GM10248 (cell line): ENCODE results near the gene ACKR2.

ENCODE experiments used
- CTCF ChIA-PET: fragments of 300-600 bp; sonication (Branson Sonifier 250); formaldehyde crosslinking; extraction: SDS; loops from one replicate; lab custom pipeline; 2021; ENCODE audit warnings: antibody characterized with exemption; lab: Yijun Ruan, JAX
- POLR2A ChIA-PET: fragments of 350-650 bp; sonication (Branson Sonifier 250); formaldehyde crosslinking; extraction: SDS; loops from one replicate; lab custom pipeline; 2020; ENCODE audit warnings: antibody characterized with exemption; lab: Yijun Ruan, JAX
- DNase-seq: peaks from one replicate; pipeline ENCODE4 v3.0.0; 2012; ENCODE audit errors: extremely low spot score
- CTCF ChIP-seq: IDR thresholded peaks from 2 replicates; pipeline ENCODE4 v1.5.1; 2012; ENCODE audit warnings: mild to moderate bottlenecking, low read depth; ENCODE audit errors: extremely low read depth, missing control alignments, control extremely low read depth

Gene ACKR2

GRCh38 chr3:42780398-42780797, 28.8 kb upstream of the ACKR2 start:
- TF ChIP-seq CTCF: no peak
- ChIA-PET POLR2A (no interaction called here), CTCF (interaction anchor here (0.7 to 6.1 kb wide), 19 partner anchors 10 to 233 kb away, joined by 3 to 47 read pairs (median 7); partner anchors contain the start of gene HIGD1A)
- no peak for DNase-seq

GRCh38 chr3:42780892-42781700, 28.1 kb upstream of the ACKR2 start:
- POLR2A ChIA-PET: no interaction called here
- CTCF ChIA-PET: interaction anchor here (0.7 to 6.1 kb wide), 10 partner anchors 11 to 101 kb away, joined by 3 to 47 read pairs (median 10); partner anchors contain the start of gene HIGD1A
- peak; percentile 58 for TF ChIP-seq CTCF
- peak; percentile 60 for DNase-seq

- no peak for DNase-seq
- TF ChIP-seq CTCF: no peak
- POLR2A ChIA-PET: no interaction called here
- CTCF ChIA-PET: interaction anchor here (0.9 to 1.4 kb wide), 4 partner anchors 10 to 95 kb away, joined by 3 to 6 read pairs (median 3); no protein-coding TSS in a partner anchor
Measured at GRCh38 chr3:42786212-42786611, 23.0 kb upstream of the ACKR2 start.

- no peak for TF ChIP-seq CTCF
- no peak for DNase-seq
- ChIA-PET CTCF (interaction anchor here (0.9 kb wide), 2 partner anchors 14 to 52 kb away, joined by 3 read pairs; no protein-coding TSS in a partner anchor), POLR2A (no interaction called here)
Measured at GRCh38 chr3:42786631-42787030, 22.6 kb upstream of the ACKR2 start.

- CTCF ChIA-PET: interaction anchor here (1.5 to 1.8 kb wide), 2 partner anchors 13 to 16 kb away, joined by 3 to 5 read pairs; partner anchors contain the start of gene HIGD1A
- no peak for DNase-seq
- POLR2A ChIA-PET: no interaction called here
- no peak for TF ChIP-seq CTCF
Measured at GRCh38 chr3:42790714-42791229, 18.5 kb upstream of the ACKR2 start.

- CTCF ChIA-PET: interaction anchor here (1.1 to 5.0 kb wide), 6 partner anchors 8 to 86 kb away, joined by 3 to 36 read pairs (median 5); partner anchors contain the start of genes ACKR2 and HIGD1A
- no peak for TF ChIP-seq CTCF
- POLR2A ChIA-PET: no interaction called here
- DNase-seq: no peak
Measured at GRCh38 chr3:42795621-42796181, 13.5 kb upstream of the ACKR2 start.
